C1 segment of cervical spinal cord (tissue), 14 donors: ENCODE results near the gene MOV10.

Experiments
- DNase-seq, 14 donors: peaks; one replicate each; lab custom pipeline; 2025; lab: John Stamatoyannopoulos, UW

MOV10 gene

GRCh38 chr1:112729909-112730308 lies 55.5 kb downstream of the MOV10 start:
- no peak for DNase-seq

GRCh38 chr1:112731451-112731850 lies 57.0 kb downstream of the MOV10 start:
- DNase-seq: no peak

GRCh38 chr1:112735752-112736151 lies 61.3 kb downstream of the MOV10 start:
- no peak for DNase-seq

- DNase-seq: no peak
Observed at GRCh38 chr1:112737573-112737972, 63.1 kb downstream of the MOV10 start.

- no peak for DNase-seq
Observed at GRCh38 chr1:112743174-112744008, 68.9 kb downstream of the MOV10 start.

GRCh38 chr1:112744009-112744578 lies 69.6 kb downstream of the MOV10 start:
- no peak for DNase-seq

- DNase-seq: no peak
Observed at GRCh38 chr1:112748396-112748795, 73.9 kb downstream of the MOV10 start.
